IPS-NIHi11 (cell line): ENCODE data around the gene N4BP3.
A peak's percentile ranks its signal among the peaks of the same experiment; 100 is the strongest.

Source experiments
- DNase-seq: peaks from one replicate; pipeline ENCODE4 v3.0.0; 2012; ENCODE audit warnings: mixed read lengths, low spot score

Gene N4BP3

GRCh38 chr5:178150977-178151734 is 37.8 kb downstream of the N4BP3 start:
- no peak for DNase-seq

GRCh38 chr5:178152491-178153444 is 39.4 kb downstream of the N4BP3 start:
- DNase-seq: no peak

GRCh38 chr5:178153530-178154340 is 40.4 kb downstream of the N4BP3 start, which contains the start of gene NHP2:
Gene NHP2 (minus strand): TSS chr5:178153885. CDS start chr5:178153817, 68 bp downstream.
- peak; percentile 96 for DNase-seq

- no peak for DNase-seq
These were observed 41.7 kb downstream of the N4BP3 start for GRCh38 chr5:178155065-178155464.

- no peak for DNase-seq
These were observed 46.8 kb downstream of the N4BP3 start for GRCh38 chr5:178160176-178160575.

GRCh38 chr5:178162481-178162880 is 49.1 kb downstream of the N4BP3 start:
- DNase-seq: no peak

GRCh38 chr5:178163772-178164735 is 50.7 kb downstream of the N4BP3 start:
- DNase-seq: peak; percentile 94

GRCh38 chr5:178165581-178165980 is 52.2 kb downstream of the N4BP3 start:
- no peak for DNase-seq

GRCh38 chr5:178170455-178170854 is 57.1 kb downstream of the N4BP3 start:
- DNase-seq: no peak

- DNase-seq: no peak
These were observed 61.1 kb downstream of the N4BP3 start for GRCh38 chr5:178174456-178174855.
